ENCODE measurements around the gene ZDHHC11B. TPM values are rescaled to one million over a fixed set of nuclear protein-coding genes. Genes with fewer than 3 reads are reported as not detected.
A peak's percentile ranks its signal among the peaks of the same experiment; 100 is the strongest.

The ZDHHC11B gene
- total and polyA plus RNA-seq, 2 experiments from 2014 or later = 4.2 to 4.4 TPM

GRCh38 chr5:761059-761771 lies 23.3 kb downstream of the ZDHHC11B start:
- Histone ChIP-seq H3K4me3 (no peak overlapping the region), H3K27me3 (no peaks in the 10 kb centered on the region), H3K4me1 (ENCODE audit: low read depth) (no peaks in the 10 kb centered on the region), H3K36me3 (no peaks in the 10 kb centered on the region), H3K9me3 (ENCODE audit: low read depth) (no peaks in the 10 kb centered on the region), H3K27ac (no peak overlapping the region)
- TF ChIP-seq CTCF (IDR thresholded peaks at IDR 0.05; ENCODE audit: low read depth, low read length) = no peak
- no peak for DNase-seq (ENCODE audit: low read depth in 1 of 2, low spot score in 1 of 2)

- H3K9me3 ChIP-seq (ENCODE audit: low read depth) = no peaks in the 10 kb centered on the region
- no peak overlapping the region for H3K27ac ChIP-seq
- H3K4me3 ChIP-seq = no peak overlapping the region
- TF ChIP-seq CTCF (IDR thresholded peaks at IDR 0.05; ENCODE audit: low read depth, low read length) = no peak
- no peak for DNase-seq (ENCODE audit: low read depth in 1 of 2, low spot score in 1 of 2)
- H3K4me1 ChIP-seq (ENCODE audit: low read depth) = no peaks in the 10 kb centered on the region
- no peaks in the 10 kb centered on the region for H3K27me3 ChIP-seq
- no peaks in the 10 kb centered on the region for H3K36me3 ChIP-seq
Observed at GRCh38 chr5:760363-761058, 24.0 kb downstream of the ZDHHC11B start.

- no peak for TF ChIP-seq CTCF (IDR thresholded peaks at IDR 0.05; ENCODE audit: low read depth, low read length)
- Histone ChIP-seq H3K4me1 (ENCODE audit: low read depth) (no peaks in the 10 kb centered on the region), H3K4me3 (no peak overlapping the region), H3K36me3 (no peaks in the 10 kb centered on the region), H3K27ac (no peak overlapping the region), H3K9me3 (ENCODE audit: low read depth) (no peaks in the 10 kb centered on the region), H3K27me3 (no peaks in the 10 kb centered on the region)
- DNase-seq (ENCODE audit: low read depth in 1 of 2, low spot score in 1 of 2) = no peak
Observed at GRCh38 chr5:759781-760362, 24.7 kb downstream of the ZDHHC11B start.

- Histone ChIP-seq H3K27me3 (no peaks in the 10 kb centered on the region), H3K9me3 (ENCODE audit: low read depth) (no peaks in the 10 kb centered on the region), H3K4me1 (ENCODE audit: low read depth) (no peaks in the 10 kb centered on the region), H3K4me3 (no peak overlapping the region), H3K27ac (no peak overlapping the region), H3K36me3 (no peaks in the 10 kb centered on the region)
- TF ChIP-seq CTCF (IDR thresholded peaks at IDR 0.05; ENCODE audit: low read depth, low read length) = no peak
- peak in 1 of 2 donors; percentile 70 for DNase-seq (ENCODE audit: low read depth in 1 of 2, low spot score in 1 of 2)
Observed at GRCh38 chr5:759111-759751, 25.3 kb downstream of the ZDHHC11B start.

- TF ChIP-seq CTCF (IDR thresholded peaks at IDR 0.05; ENCODE audit: low read depth, low read length) = no peak
- no peaks in the 10 kb centered on the region for H3K36me3 ChIP-seq
- no peaks in the 10 kb centered on the region for H3K27me3 ChIP-seq
- H3K9me3 ChIP-seq (ENCODE audit: low read depth) = no peaks in the 10 kb centered on the region
- DNase-seq (ENCODE audit: low read depth in 1 of 2, low spot score in 1 of 2) = no peak
- no peak overlapping the region for H3K27ac ChIP-seq
- H3K4me3 ChIP-seq = no peak overlapping the region
- H3K4me1 ChIP-seq (ENCODE audit: low read depth) = no peaks in the 10 kb centered on the region
Observed at GRCh38 chr5:758698-759053, 25.9 kb downstream of the ZDHHC11B start.
